Ovary (tissue), 9 donors: ENCODE results near the gene TBC1D14. TPM values are rescaled to one million over a fixed set of nuclear protein-coding genes. Genes with fewer than 3 reads are reported as not detected.

Source experiments
- DNase-seq, 5 donors: peaks; one replicate each; pipeline ENCODE4 v3.0.0-alpha.2; 2019 to 2020
- H3K27ac ChIP-seq, 2 donors: fragments of 200-600 bp; one replicate each; pipeline versions ENCODE4 v1.5.1 to v1.8.0; 2019 to 2022
- H3K27me3 ChIP-seq: fragments of 200-600 bp; one replicate; pipeline ENCODE4 v1.8.0; 2022
- H3K36me3 ChIP-seq: fragments of 200-600 bp; sonication (generic); one replicate; pipeline ENCODE4 v1.5.1; 2019
- H3K4me1 ChIP-seq: one replicate; pipeline ENCODE4 v1.8.1; 2013; ENCODE audit warnings: mild to moderate bottlenecking, moderate library complexity; ENCODE audit not compliant: insufficient read depth
- H3K4me3 ChIP-seq: fragments of 200-600 bp; sonication (generic); one replicate; pipeline ENCODE4 v1.5.1; 2017
- H3K9me3 ChIP-seq, 2 donors: fragments of 200-600 bp in 1 of 2; sonication (generic) in 1 of 2; one replicate each; pipeline versions ENCODE4 v1.5.1 to v1.8.1; 2013 to 2019; ENCODE audit warnings: mild to moderate bottlenecking in 1 of 2, moderate library complexity in 1 of 2
- EP300 ChIP-seq: sonication (generic); formaldehyde crosslinking; IDR thresholded peaks from one replicate; pipeline ENCODE4 v1.6.1; 2017; ENCODE audit warnings: antibody characterized with exemption
- POLR2A ChIP-seq: fragments of 450-650 bp; IDR thresholded peaks from one replicate; pipeline ENCODE4 v1.6.1; 2017; ENCODE audit warnings: antibody characterized with exemption, mild to moderate bottlenecking, moderate library complexity
- WGBS, 3 donors: extraction: QIAGEN DNeasy Blood & Tissue Kit in 1 of 3; methylation state at CpG; one replicate each; pipeline versions ENCODE4 v1.1.5 to v1.1.7; 2013 to 2017; 5-methylcytosine and 5-hydroxymethylcytosine counted together
- intact Hi-C, 4 donors: fragments of 100-400 bp; cut with DNase I; formaldehyde crosslinking; loops; one replicate each; pipeline versions ENCODE4 v1.11.0 to v1.15.1; 2022 to 2023
- polyA plus RNA-seq, 2 donors: library from polyadenylated mRNA; stranded (reverse); fragments of 200-250 nt in 1 of 2; fragments of 350-450 nt in 1 of 2; fragmentation: Illumina TruSeq in 1 of 2; extraction: RNeasy Lipid Tissue Mini Kit (QIAGEN cat#74804) in 1 of 2; gene quantifications; one replicate each; pipeline ENCODE4 v1.2.3, GENCODE V29; 2013 to 2014
- total RNA-seq, 7 donors: library from RNA; depleted of rRNA in 2 of 7; stranded (reverse); fragments of >200 nt in 2 of 7; fragmentation: NEBNext Ultra II Directional in 3 of 7; extraction: Animal tissue kit (Norgen Biotek cat#: 25700) in 3 of 7; gene quantifications; one replicate each; pipeline versions ENCODE4 v1.1.0 to v1.2.4, GENCODE V29; 2016 to 2023
- TF ChIP-seq, protein P1 (sequence below), 3 donors: fragments of 450-650 bp in 2 of 3; fragments of 200-600 bp in 1 of 3; IDR thresholded peaks; one replicate each; pipeline versions ENCODE4 v1.5.1 to v1.8.0; 2016 to 2022; ENCODE audit warnings: antibody characterized with exemption in 3 of 3, mild to moderate bottlenecking in 1 of 3
- donor health status: DM: no; HTN: no; CAD: no; lungs with moderate emphysema.
- donor health status: DM: no; HTN: no; CAD: no.
- donor health status: Bipolar disorder and iron deficiency.
- donor health status: DM: yes; HTN: yes; CAD: no.
- donor health status: DM: no; HTN: no; CAD: no.
- donor health status: DM: yes; HTN: yes; CAD: no.

TBC1D14 gene
- total and polyA plus RNA-seq, 9 donors: 19.9 to 40.0 (median 34.4) TPM

GRCh38 chr4:6920171-6920570 is 10.5 kb downstream of the TBC1D14 start:
- DNase-seq: no peak
- H3K27me3 ChIP-seq: no peaks in the 10 kb centered on the region
- peaks cover 18% of the 10 kb centered on the region for H3K4me1 ChIP-seq
- no peaks in the 10 kb centered on the region for H3K9me3 ChIP-seq
- intact Hi-C loops: no loop called here
- H3K27ac ChIP-seq: no peak overlapping the region
- H3K36me3 ChIP-seq: no peaks in the 10 kb centered on the region
- WGBS, 3 donors: 33 to 50% (median 46%) methylated on average over 3 of the region's 3 CpGs
- no peak overlapping the region for H3K4me3 ChIP-seq
- TF ChIP-seq EP300 (no peak), POLR2A (no peak)
- TF ChIP-seq, protein P1, sequence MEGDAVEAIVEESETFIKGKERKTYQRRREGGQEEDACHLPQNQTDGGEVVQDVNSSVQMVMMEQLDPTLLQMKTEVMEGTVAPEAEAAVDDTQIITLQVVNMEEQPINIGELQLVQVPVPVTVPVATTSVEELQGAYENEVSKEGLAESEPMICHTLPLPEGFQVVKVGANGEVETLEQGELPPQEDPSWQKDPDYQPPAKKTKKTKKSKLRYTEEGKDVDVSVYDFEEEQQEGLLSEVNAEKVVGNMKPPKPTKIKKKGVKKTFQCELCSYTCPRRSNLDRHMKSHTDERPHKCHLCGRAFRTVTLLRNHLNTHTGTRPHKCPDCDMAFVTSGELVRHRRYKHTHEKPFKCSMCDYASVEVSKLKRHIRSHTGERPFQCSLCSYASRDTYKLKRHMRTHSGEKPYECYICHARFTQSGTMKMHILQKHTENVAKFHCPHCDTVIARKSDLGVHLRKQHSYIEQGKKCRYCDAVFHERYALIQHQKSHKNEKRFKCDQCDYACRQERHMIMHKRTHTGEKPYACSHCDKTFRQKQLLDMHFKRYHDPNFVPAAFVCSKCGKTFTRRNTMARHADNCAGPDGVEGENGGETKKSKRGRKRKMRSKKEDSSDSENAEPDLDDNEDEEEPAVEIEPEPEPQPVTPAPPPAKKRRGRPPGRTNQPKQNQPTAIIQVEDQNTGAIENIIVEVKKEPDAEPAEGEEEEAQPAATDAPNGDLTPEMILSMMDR (IDR thresholded peaks at IDR 0.05): no peak

- no peak for DNase-seq
- H3K4me3 ChIP-seq: no peak overlapping the region
- no peaks in the 10 kb centered on the region for H3K36me3 ChIP-seq
- TF ChIP-seq POLR2A (no peak), EP300 (no peak)
- TF ChIP-seq, protein P1 (IDR thresholded peaks at IDR 0.05): no peak
- WGBS, 3 donors: 97% methylated on average over 32 of the region's 32 CpGs
- H3K27me3 ChIP-seq: no peaks in the 10 kb centered on the region
- H3K27ac ChIP-seq: no peak overlapping the region
- peaks cover 3% of the 10 kb centered on the region for H3K4me1 ChIP-seq
- intact Hi-C loops: no loop called here
- no peaks in the 10 kb centered on the region for H3K9me3 ChIP-seq
Measured at GRCh38 chr4:6923507-6923906, 13.9 kb downstream of the TBC1D14 start.

DNA sequence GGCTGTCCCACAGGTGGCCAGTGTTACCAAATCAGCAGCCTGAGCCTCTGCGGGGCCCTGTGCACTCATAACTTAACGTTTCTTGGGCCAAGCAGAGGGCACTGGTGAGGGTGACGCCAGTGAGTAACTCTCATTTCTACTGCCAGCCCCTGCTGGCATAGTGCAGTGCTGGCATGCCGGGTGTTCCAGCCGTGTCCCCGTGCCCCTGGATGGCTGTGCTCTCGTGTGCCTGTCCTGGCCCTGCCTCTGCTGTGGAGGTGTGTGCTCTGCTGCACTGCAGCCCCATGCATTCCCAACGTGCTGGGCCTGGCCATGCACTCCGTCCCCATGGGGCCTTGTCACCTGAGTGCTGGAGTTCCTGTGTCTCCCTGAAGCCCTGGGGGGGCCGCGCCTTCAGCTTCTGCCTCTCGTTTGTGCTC is 14.7 kb downstream of the TBC1D14 start:
- Histone ChIP-seq H3K4me3 (no peak overlapping the region), H3K9me3 (no peaks in the 10 kb centered on the region), H3K4me1 (peaks cover 3% of the 10 kb centered on the region), H3K36me3 (no peaks in the 10 kb centered on the region), H3K27me3 (no peaks in the 10 kb centered on the region), H3K27ac (no peak overlapping the region)
- TF ChIP-seq POLR2A (no peak), EP300 (no peak)
- TF ChIP-seq, protein P1 (IDR thresholded peaks at IDR 0.05): no peak
- 93 to 94% (median 94%) methylated on average over 11 to 12 of the region's 12 CpGs for WGBS, 3 donors
- intact Hi-C loops: no loop called here
- no peak for DNase-seq

GRCh38 chr4:6925357-6925836 is 15.8 kb downstream of the TBC1D14 start:
- intact Hi-C loops: no loop called here
- TF ChIP-seq, protein P1 (IDR thresholded peaks at IDR 0.05): no peak
- TF ChIP-seq EP300 (no peak), POLR2A (no peak)
- DNase-seq: no peak
- H3K4me1 ChIP-seq: peaks cover 3% of the 10 kb centered on the region
- WGBS, 3 donors: 91 to 95% (median 94%) methylated on average over 14 of the region's 14 CpGs
- H3K9me3 ChIP-seq: no peaks in the 10 kb centered on the region
- H3K4me3 ChIP-seq: no peak overlapping the region
- H3K27ac ChIP-seq: no peak overlapping the region
- no peaks in the 10 kb centered on the region for H3K27me3 ChIP-seq
- no peaks in the 10 kb centered on the region for H3K36me3 ChIP-seq
